ENCODE results near the gene DNAH3. TPM values are rescaled to one million over a fixed set of nuclear protein-coding genes. Genes with fewer than 3 reads are reported as not detected.

Gene DNAH3, protein sequence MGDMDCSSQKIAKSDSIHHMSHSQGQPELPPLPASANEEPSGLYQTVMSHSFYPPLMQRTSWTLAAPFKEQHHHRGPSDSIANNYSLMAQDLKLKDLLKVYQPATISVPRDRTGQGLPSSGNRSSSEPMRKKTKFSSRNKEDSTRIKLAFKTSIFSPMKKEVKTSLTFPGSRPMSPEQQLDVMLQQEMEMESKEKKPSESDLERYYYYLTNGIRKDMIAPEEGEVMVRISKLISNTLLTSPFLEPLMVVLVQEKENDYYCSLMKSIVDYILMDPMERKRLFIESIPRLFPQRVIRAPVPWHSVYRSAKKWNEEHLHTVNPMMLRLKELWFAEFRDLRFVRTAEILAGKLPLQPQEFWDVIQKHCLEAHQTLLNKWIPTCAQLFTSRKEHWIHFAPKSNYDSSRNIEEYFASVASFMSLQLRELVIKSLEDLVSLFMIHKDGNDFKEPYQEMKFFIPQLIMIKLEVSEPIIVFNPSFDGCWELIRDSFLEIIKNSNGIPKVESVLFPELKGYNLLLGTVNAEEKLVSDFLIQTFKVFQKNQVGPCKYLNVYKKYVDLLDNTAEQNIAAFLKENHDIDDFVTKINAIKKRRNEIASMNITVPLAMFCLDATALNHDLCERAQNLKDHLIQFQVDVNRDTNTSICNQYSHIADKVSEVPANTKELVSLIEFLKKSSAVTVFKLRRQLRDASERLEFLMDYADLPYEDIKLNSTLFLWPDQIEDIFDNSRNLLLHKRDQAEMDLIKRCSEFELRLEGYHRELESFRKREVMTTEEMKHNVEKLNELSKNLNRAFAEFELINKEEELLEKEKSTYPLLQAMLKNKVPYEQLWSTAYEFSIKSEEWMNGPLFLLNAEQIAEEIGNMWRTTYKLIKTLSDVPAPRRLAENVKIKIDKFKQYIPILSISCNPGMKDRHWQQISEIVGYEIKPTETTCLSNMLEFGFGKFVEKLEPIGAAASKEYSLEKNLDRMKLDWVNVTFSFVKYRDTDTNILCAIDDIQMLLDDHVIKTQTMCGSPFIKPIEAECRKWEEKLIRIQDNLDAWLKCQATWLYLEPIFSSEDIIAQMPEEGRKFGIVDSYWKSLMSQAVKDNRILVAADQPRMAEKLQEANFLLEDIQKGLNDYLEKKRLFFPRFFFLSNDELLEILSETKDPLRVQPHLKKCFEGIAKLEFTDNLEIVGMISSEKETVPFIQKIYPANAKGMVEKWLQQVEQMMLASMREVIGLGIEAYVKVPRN (N-terminal part only)
- total RNA-seq (2016; rRNA removed; fragmentation: Illumina TruSeq; extraction: Trizol), result 0.07 and 0.34 TPM in 2 replicates
- total RNA-seq (2016; cell fraction: cytosol; rRNA removed; fragmentation: Illumina TruSeq; extraction: Trizol; ENCODE audit: low read depth), result not detected in 2 replicates
- total RNA-seq (2016; cell fraction: insoluble cytoplasmic fraction; rRNA removed; fragmentation: Illumina TruSeq; extraction: Trizol), result 0.04 and 0.10 TPM in 2 replicates
- 0.22 and 0.41 TPM in 2 replicates for total RNA-seq (2016; cell fraction: membrane; rRNA removed; fragmentation: Illumina TruSeq; extraction: Trizol)
- 0.16 and 0.22 TPM in 2 replicates for total RNA-seq (2016; cell fraction: nucleus; rRNA removed; fragmentation: Illumina TruSeq; extraction: Trizol)
- 0.08 TPM in 2 replicates for polyA plus RNA-seq (2011; rRNA removed)
- 0.03 and 0.16 TPM in 2 replicates for polyA plus RNA-seq (2011; cell fraction: cytosol; rRNA removed)
- polyA plus RNA-seq (2011; cell fraction: nucleus; rRNA removed), result 0.19 and 0.23 TPM in 2 replicates
- 0.28 and 0.55 TPM in 2 replicates for polyA plus RNA-seq (2012)
- polyA plus RNA-seq (2016; cell fraction: cytosol; fragmentation: Illumina TruSeq; extraction: Trizol; ENCODE audit: low read depth), result 0.12 TPM in 2 replicates
- polyA plus RNA-seq (2016; cell fraction: insoluble cytoplasmic fraction; fragmentation: Illumina TruSeq; extraction: Trizol; ENCODE audit: low read depth), result 0.04 and 0.12 TPM in 2 replicates
- 0.31 TPM in 1 of 2 replicates, not detected in the other for polyA plus RNA-seq (2016; cell fraction: membrane; fragmentation: Illumina TruSeq; extraction: Trizol; ENCODE audit: low read depth)
- polyA plus RNA-seq (2016; cell fraction: nucleus; fragmentation: Illumina TruSeq; extraction: Trizol; ENCODE audit: insufficient read depth, low read depth), result 0.23 TPM in 1 of 2 replicates, not detected in the other
- 0.10 and 0.21 TPM in 2 replicates for polyA minus RNA-seq (2011; rRNA and poly(A)+ RNA removed; ENCODE audit: low replicate concordance)
- not detected in 2 replicates for polyA minus RNA-seq (2011; cell fraction: cytosol; rRNA and poly(A)+ RNA removed)
- polyA minus RNA-seq (2011; cell fraction: nucleus; rRNA and poly(A)+ RNA removed), result under 0.01 TPM in 1 of 2 replicates, not detected in the other
- Bru-seq, nascent RNA, result percentile 8 among the genes with signal in this experiment
- percentile 6 among the genes with signal in this experiment for BruChase-seq, experiment 1, labeled RNA remaining after a 6-hour chase
- percentile 6 among the genes with signal in this experiment for BruChase-seq, experiment 2, labeled RNA remaining after a 2-hour chase
- long read RNA-seq, experiment 1, result 0 reads
- long read RNA-seq, experiment 2, result 0 reads

GRCh38 chr16:21150375-21151001, at the start of gene DNAH3:
DNAH3 (minus strand) TSS chr16:21150846; CDS start chr16:21150319, 527 bp downstream.
- Histone ChIP-seq H3K4me1 (ENCODE audit: insufficient read depth, low read length) (peaks cover 21% of the 10 kb centered on the region), H3K9ac (ENCODE audit: insufficient read depth, low read depth, low read length) (peak within 1 kb of the TSS; percentile 3; the same call in 1 of the 2 replicates), H2AFZ (ENCODE audit: low read length) (no peak within 1 kb of the TSS), H3K4me2 (ENCODE audit: low read depth, low read length) (peak within 1 kb of the TSS; percentile 54), H3K79me2 (ENCODE audit: insufficient read depth, low read length) (no peaks in the 10 kb centered on the region), H3K27me3 (ENCODE audit: control insufficient read depth in 1 of 2, insufficient read depth in 2 of 2, low read length in 2 of 2) (peaks cover 2 to 16% of the 10 kb centered on the region in 2 experiments; a peak in 2 of 5 replicates), H3K36me3 (replicated peaks in 1 of 2; ENCODE audit: control insufficient read depth in 1 of 2, insufficient read depth in 2 of 2, low read length in 2 of 2) (no peaks in the 10 kb centered on the region), H4K20me1 (ENCODE audit: insufficient read depth, low read length) (no peaks in the 10 kb centered on the region), H3K27ac (ENCODE audit: extremely low read length, insufficient read depth, low read length) (no peak within 1 kb of the TSS), H3K4me3 (replicated peaks in 1 of 3; ENCODE audit: insufficient read depth in 1 of 3, low read depth in 2 of 3, low read length in 3 of 3) (peak within 1 kb of the TSS in 2 of 3 experiments; percentile 0 to 12; a peak in 1 of 6 replicates), H3K9me3 (ENCODE audit: low read length) (no peaks in the 10 kb centered on the region)
- CTCF ChIA-PET (ENCODE audit: low intra/inter-chr PET ratio, low total read pairs), result no interaction called here
- intact Hi-C loops (cut with micrococcal nuclease; ENCODE audit: unreplicated experiment), result loop anchor here (1.0 to 10.0 kb wide), 2 partner anchors 124 to 404 kb away; no protein-coding TSS in a partner anchor
- ATAC-seq, result peak; percentile 74
- in situ Hi-C loops (cut with HindIII; ENCODE audit: extremely low pct_ligation_motif_present, low pct_unique_long_range_greater_than_20kb), result loop anchor here (25.0 kb wide), 1 partner anchor 1187 kb away; no protein-coding TSS in a partner anchor
- no TSS peak for BruUV-seq (replicated peaks)
- POLR2A ChIA-PET, result no interaction called here
- DNase-seq (ENCODE audit: low spot score), result peak; percentile 39
- 5% methylated on average over 8 of the region's 8 CpGs for WGBS (ENCODE audit: low lambda C conversion rate)
- no peak for FAIRE-seq
- TF ChIP-seq, protein P1, sequence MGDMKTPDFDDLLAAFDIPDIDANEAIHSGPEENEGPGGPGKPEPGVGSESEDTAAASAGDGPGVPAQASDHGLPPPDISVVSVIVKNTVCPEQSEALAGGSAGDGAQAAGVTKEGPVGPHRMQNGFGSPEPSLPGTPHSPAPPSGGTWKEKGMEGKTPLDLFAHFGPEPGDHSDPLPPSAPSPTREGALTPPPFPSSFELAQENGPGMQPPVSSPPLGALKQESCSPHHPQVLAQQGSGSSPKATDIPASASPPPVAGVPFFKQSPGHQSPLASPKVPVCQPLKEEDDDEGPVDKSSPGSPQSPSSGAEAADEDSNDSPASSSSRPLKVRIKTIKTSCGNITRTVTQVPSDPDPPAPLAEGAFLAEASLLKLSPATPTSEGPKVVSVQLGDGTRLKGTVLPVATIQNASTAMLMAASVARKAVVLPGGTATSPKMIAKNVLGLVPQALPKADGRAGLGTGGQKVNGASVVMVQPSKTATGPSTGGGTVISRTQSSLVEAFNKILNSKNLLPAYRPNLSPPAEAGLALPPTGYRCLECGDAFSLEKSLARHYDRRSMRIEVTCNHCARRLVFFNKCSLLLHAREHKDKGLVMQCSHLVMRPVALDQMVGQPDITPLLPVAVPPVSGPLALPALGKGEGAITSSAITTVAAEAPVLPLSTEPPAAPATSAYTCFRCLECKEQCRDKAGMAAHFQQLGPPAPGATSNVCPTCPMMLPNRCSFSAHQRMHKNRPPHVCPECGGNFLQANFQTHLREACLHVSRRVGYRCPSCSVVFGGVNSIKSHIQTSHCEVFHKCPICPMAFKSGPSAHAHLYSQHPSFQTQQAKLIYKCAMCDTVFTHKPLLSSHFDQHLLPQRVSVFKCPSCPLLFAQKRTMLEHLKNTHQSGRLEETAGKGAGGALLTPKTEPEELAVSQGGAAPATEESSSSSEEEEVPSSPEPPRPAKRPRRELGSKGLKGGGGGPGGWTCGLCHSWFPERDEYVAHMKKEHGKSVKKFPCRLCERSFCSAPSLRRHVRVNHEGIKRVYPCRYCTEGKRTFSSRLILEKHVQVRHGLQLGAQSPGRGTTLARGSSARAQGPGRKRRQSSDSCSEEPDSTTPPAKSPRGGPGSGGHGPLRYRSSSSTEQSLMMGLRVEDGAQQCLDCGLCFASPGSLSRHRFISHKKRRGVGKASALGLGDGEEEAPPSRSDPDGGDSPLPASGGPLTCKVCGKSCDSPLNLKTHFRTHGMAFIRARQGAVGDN (CRISPR knock-in tag; IDR thresholded peaks at IDR 0.05), result 0 out of 2 replicates have a peak, but pooled peaks have one; percentile 27
- TF ChIP-seq ZNF263 (CRISPR knock-in tag; IDR thresholded peaks at IDR 0.05), result peak; percentile 90
- TF ChIP-seq XRCC5 (optimal IDR thresholded peaks at IDR 0.05; ENCODE audit: low read length), result peak; percentile 38
- TF ChIP-seq NFYB (CRISPR knock-in tag; IDR thresholded peaks at IDR 0.05), result no peak
- 0 out of 2 replicates have a peak, but pooled peaks have one; percentile 29 for TF ChIP-seq MXD4 (CRISPR knock-in tag; IDR thresholded peaks at IDR 0.05)
- TF ChIP-seq RFX3 (CRISPR knock-in tag; IDR thresholded peaks at IDR 0.05), result peak; percentile 75
- 0 out of 2 replicates have a peak, but pooled peaks have one; percentile 27 for TF ChIP-seq ZNF331 (CRISPR knock-in tag; IDR thresholded peaks at IDR 0.05)
- TF ChIP-seq SRY (CRISPR knock-in tag; IDR thresholded peaks at IDR 0.05), result no peak
- TF ChIP-seq, protein P2, sequence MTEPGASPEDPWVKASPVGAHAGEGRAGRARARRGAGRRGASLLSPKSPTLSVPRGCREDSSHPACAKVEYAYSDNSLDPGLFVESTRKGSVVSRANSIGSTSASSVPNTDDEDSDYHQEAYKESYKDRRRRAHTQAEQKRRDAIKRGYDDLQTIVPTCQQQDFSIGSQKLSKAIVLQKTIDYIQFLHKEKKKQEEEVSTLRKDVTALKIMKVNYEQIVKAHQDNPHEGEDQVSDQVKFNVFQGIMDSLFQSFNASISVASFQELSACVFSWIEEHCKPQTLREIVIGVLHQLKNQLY (CRISPR knock-in tag; IDR thresholded peaks at IDR 0.05), result 0 out of 2 replicates have a peak, but pooled peaks have one; percentile 33
- peak; percentile 45 for TF ChIP-seq TEAD3 (CRISPR knock-in tag; optimal IDR thresholded peaks at IDR 0.05; ENCODE audit: borderline replicate concordance)

Data from HepG2 (cell line).